GM08714 (cell line): ENCODE results near the gene METTL14.

Experiments used
- H3K4me3 ChIP-seq: fragments of 200-500 bp; sonication (Bioruptor generic); 2 replicates; pipeline ENCODE4 v1.5.1; 2014; ENCODE audit warnings: mild to moderate bottlenecking, low read length, inconsistent platforms
- ZNF274 ChIP-seq: IDR thresholded peaks from 2 replicates; pipeline ENCODE4 v1.6.1; 2012; ENCODE audit warnings: mild to moderate bottlenecking, low read depth, low read length

Gene METTL14

GRCh38 chr4:118760493-118760892 is 75.3 kb downstream of the METTL14 start:
- H3K4me3 ChIP-seq: no peak overlapping the region
- no peak for TF ChIP-seq ZNF274

GRCh38 chr4:118761397-118762016 is 76.3 kb downstream of the METTL14 start:
- TF ChIP-seq ZNF274: no peak
- no peak overlapping the region for H3K4me3 ChIP-seq

- no peak for TF ChIP-seq ZNF274
- no peak overlapping the region for H3K4me3 ChIP-seq
Observed at GRCh38 chr4:118762155-118762554, 77.0 kb downstream of the METTL14 start.

GRCh38 chr4:118762730-118763477 is 77.7 kb downstream of the METTL14 start:
- TF ChIP-seq ZNF274: no peak
- H3K4me3 ChIP-seq: no peak overlapping the region
